ENCODE results near the gene KRTAP10-5.

DNA sequence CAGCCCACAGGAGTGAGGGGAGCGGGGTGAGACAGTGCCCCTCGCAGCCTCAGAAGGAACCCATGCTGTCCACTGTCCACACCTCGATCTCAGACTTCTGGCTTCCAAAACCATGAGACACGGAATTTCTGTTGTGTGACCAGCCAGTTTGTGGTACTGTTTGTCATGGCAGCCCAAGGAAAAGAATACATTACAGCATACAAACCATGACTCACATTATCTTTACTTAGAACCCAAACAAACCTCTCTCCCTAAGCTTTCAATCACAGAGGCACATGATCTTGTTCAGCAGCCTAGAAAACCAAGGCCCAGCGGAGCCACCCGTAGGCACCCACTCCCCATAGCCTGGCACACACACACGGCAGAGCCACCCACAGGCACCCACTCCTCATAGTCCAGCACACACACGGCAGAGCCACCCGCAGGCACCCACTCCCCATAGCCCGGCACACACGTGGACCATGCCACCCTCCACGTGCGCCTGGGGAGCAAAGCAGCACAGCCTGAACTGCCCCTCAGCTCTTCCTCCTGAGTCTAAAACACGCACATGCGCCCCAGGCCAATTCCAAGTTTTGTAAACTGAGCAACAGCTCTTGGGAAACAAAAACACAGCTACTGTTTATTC is 7.3 kb downstream of the KRTAP10-5 start:
- no peak for TF ChIP-seq EZH2 (IDR thresholded peaks at IDR 0.05; ENCODE audit: insufficient read depth, poor library complexity, severe bottlenecking)
- no peak for TF ChIP-seq EZH2phosphoT487 (IDR thresholded peaks at IDR 0.05; ENCODE audit: insufficient read depth, low read depth)

Measured in GM23248 (cell line).